ENCODE data around the gene EYS.
A peak's percentile ranks its signal among the peaks of the same experiment; 100 is the strongest.

EYS gene

DNA sequence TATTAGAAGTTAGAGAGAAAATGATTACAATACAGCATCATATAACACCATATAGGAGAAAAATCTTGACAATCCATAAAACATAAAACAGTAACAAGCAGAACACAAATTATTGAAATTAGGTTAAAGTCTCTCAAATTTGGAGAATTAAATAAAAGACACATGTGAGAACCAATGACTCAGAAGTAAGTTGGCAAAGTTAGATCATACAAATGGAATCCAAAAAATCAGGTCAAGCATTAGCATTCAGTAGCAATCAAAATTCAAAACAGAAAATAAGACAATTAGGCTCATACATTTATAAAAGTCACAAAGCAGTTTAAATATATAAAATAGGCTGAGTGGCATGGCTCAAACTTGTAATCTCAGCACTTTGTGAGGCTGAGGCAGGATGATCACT, 1295.8 kb downstream of the EYS start:
- Histone ChIP-seq H3K4me3 (ENCODE audit: low read length) (no peak overlapping the region), H3K9me3 (ENCODE audit: control insufficient read depth, low read length) (no peaks in the 10 kb centered on the region), H3K9ac (ENCODE audit: low read length) (no peak overlapping the region), H3K36me3 (ENCODE audit: control insufficient read depth, insufficient read depth, low read length, severe bottlenecking) (no peaks in the 10 kb centered on the region), H3K4me1 (ENCODE audit: control insufficient read depth, insufficient read depth, low read length) (peaks cover 26% of the 10 kb centered on the region), H3K27me3 (replicated peaks; ENCODE audit: control insufficient read depth, insufficient read depth, low read length) (no peaks in the 10 kb centered on the region)
- no peak for DNase-seq (ENCODE audit: low read depth)

GRCh38 chr6:64409948-64410347, 1297.1 kb downstream of the EYS start:
- H3K4me3 ChIP-seq (ENCODE audit: low read length) = no peak overlapping the region
- H3K36me3 ChIP-seq (ENCODE audit: control insufficient read depth, insufficient read depth, low read length, severe bottlenecking) = no peaks in the 10 kb centered on the region
- no peaks in the 10 kb centered on the region for H3K9me3 ChIP-seq (ENCODE audit: control insufficient read depth, low read length)
- H3K4me1 ChIP-seq (ENCODE audit: control insufficient read depth, insufficient read depth, low read length) = peaks cover 14% of the 10 kb centered on the region
- H3K27me3 ChIP-seq (replicated peaks; ENCODE audit: control insufficient read depth, insufficient read depth, low read length) = no peaks in the 10 kb centered on the region
- no peak overlapping the region for H3K9ac ChIP-seq (ENCODE audit: low read length)
- no peak for DNase-seq (ENCODE audit: low read depth)

GRCh38 chr6:64404396-64404795, 1302.6 kb downstream of the EYS start:
- Histone ChIP-seq H3K9ac (ENCODE audit: low read length) (no peak overlapping the region), H3K36me3 (ENCODE audit: control insufficient read depth, insufficient read depth, low read length, severe bottlenecking) (no peaks in the 10 kb centered on the region), H3K9me3 (ENCODE audit: control insufficient read depth, low read length) (no peaks in the 10 kb centered on the region), H3K27me3 (replicated peaks; ENCODE audit: control insufficient read depth, insufficient read depth, low read length) (no peaks in the 10 kb centered on the region), H3K4me1 (ENCODE audit: control insufficient read depth, insufficient read depth, low read length) (no peaks in the 10 kb centered on the region), H3K4me3 (ENCODE audit: low read length) (no peak overlapping the region)
- DNase-seq (ENCODE audit: low read depth) = no peak

DNA sequence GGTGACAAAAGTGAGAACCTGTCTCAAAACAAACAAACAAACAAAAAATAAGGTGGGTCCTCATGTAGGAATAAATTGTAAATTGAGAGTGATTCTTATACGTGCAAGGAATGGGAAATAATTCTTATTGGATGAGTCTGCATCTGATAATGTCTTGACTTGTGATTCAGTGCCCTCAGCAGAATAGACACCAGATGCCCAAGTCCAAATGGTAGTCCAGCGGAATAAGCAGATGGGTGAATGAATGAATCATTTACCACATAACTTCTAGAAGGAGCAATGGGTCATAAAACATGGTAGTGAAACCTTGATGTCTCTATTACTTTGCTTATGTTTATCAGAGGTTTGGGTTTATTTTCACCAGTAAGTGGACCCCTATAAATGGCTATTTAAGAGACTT, 1323.7 kb downstream of the EYS start:
- Histone ChIP-seq H3K27me3 (replicated peaks; ENCODE audit: control insufficient read depth, insufficient read depth, low read length) (no peaks in the 10 kb centered on the region), H3K9ac (ENCODE audit: low read length) (no peak overlapping the region), H3K9me3 (ENCODE audit: control insufficient read depth, low read length) (no peaks in the 10 kb centered on the region), H3K4me3 (ENCODE audit: low read length) (no peak overlapping the region), H3K4me1 (ENCODE audit: control insufficient read depth, insufficient read depth, low read length) (no peaks in the 10 kb centered on the region), H3K36me3 (ENCODE audit: control insufficient read depth, insufficient read depth, low read length, severe bottlenecking) (no peaks in the 10 kb centered on the region)
- DNase-seq (ENCODE audit: low read depth) = no peak

DNA sequence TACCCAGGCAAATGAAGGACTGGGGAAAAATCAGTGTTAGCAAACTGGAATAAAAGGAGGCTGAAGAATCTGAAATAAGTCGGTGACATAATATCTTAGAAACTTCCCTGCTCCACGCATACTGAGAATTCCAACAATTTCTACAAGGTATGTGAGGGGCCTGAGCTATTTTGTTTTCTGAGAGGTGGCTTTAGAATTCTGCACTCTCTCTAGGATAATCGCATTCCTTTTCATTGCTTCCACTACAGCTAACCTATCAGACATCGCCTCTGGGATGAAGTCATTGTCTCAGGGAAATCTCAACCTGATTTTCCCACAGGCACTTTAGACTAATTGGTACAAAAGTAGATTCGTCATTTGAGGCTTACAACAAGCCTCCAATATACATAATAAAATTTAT, 1330.6 kb downstream of the EYS start:
- H3K36me3 ChIP-seq (ENCODE audit: control insufficient read depth, insufficient read depth, low read length, severe bottlenecking) = no peaks in the 10 kb centered on the region
- no peaks in the 10 kb centered on the region for H3K27me3 ChIP-seq (replicated peaks; ENCODE audit: control insufficient read depth, insufficient read depth, low read length)
- H3K4me1 ChIP-seq (ENCODE audit: control insufficient read depth, insufficient read depth, low read length) = no peaks in the 10 kb centered on the region
- peaks cover 9% of the 10 kb centered on the region for H3K9me3 ChIP-seq (ENCODE audit: control insufficient read depth, low read length)
- no peak overlapping the region for H3K4me3 ChIP-seq (ENCODE audit: low read length)
- no peak for DNase-seq (ENCODE audit: low read depth)
- H3K9ac ChIP-seq (ENCODE audit: low read length) = no peak overlapping the region

DNA sequence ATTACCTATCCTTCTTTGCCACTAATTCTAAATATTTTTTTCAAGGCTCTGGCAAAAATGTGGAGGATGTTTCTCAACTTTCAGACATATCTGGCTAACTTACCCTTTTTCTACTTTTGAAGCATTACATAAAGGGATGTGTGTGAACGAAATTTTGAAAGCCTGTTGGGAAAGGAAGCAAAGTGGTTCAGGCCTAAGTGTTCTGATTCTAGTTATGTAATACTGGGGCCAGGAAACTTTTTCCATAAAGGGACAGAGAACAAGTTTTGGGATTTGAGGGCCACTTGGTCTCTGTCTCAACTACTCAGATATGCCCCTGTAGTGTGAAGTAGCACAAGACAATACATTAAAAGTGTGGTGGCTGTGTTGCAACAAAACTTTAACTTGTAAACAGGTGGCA, 1349.6 kb downstream of the EYS start:
- H3K36me3 ChIP-seq (ENCODE audit: control insufficient read depth, insufficient read depth, low read length, severe bottlenecking) = no peaks in the 10 kb centered on the region
- peaks cover 13% of the 10 kb centered on the region for H3K4me1 ChIP-seq (ENCODE audit: control insufficient read depth, insufficient read depth, low read length)
- H3K9me3 ChIP-seq (ENCODE audit: control insufficient read depth, low read length) = no peaks in the 10 kb centered on the region
- H3K9ac ChIP-seq (ENCODE audit: low read length) = no peak overlapping the region
- H3K4me3 ChIP-seq (ENCODE audit: low read length) = no peak overlapping the region
- no peaks in the 10 kb centered on the region for H3K27me3 ChIP-seq (replicated peaks; ENCODE audit: control insufficient read depth, insufficient read depth, low read length)
- DNase-seq (ENCODE audit: low read depth) = no peak

GRCh38 chr6:64347411-64347810, 1359.6 kb downstream of the EYS start:
- Histone ChIP-seq H3K9ac (ENCODE audit: low read length) (no peak overlapping the region), H3K36me3 (ENCODE audit: control insufficient read depth, insufficient read depth, low read length, severe bottlenecking) (no peaks in the 10 kb centered on the region), H3K9me3 (ENCODE audit: control insufficient read depth, low read length) (no peaks in the 10 kb centered on the region), H3K27me3 (replicated peaks; ENCODE audit: control insufficient read depth, insufficient read depth, low read length) (no peaks in the 10 kb centered on the region), H3K4me1 (ENCODE audit: control insufficient read depth, insufficient read depth, low read length) (no peaks in the 10 kb centered on the region), H3K4me3 (ENCODE audit: low read length) (no peak overlapping the region)
- no peak for DNase-seq (ENCODE audit: low read depth)

DNA sequence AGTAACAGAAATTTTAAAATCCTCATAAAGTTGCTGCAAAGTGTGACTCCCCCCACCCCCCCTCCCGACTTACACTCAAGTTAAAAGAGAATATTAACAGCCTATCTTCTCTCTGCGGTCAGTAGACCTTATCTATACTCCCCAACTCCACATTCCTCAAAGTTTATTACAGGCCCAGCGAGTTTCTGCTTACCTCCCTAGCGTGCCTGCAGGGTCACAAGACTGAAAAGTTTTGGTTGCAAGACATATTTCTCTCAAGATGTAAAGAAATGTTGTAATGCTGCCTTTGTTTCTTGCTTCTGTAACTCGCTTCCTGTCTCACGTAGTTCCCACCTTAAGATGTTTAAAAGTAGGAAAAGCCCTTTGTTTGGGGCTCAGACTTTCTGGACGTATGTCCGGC, 1371.8 kb downstream of the EYS start:
- no peaks in the 10 kb centered on the region for H3K27me3 ChIP-seq (replicated peaks; ENCODE audit: control insufficient read depth, insufficient read depth, low read length)
- peaks cover 4% of the 10 kb centered on the region for H3K9me3 ChIP-seq (ENCODE audit: control insufficient read depth, low read length)
- no peak for DNase-seq (ENCODE audit: low read depth)

GRCh38 chr6:64334636-64335035, 1372.4 kb downstream of the EYS start:
- Histone ChIP-seq H3K4me3 (ENCODE audit: low read length) (no peak overlapping the region), H3K9ac (ENCODE audit: low read length) (no peak overlapping the region), H3K36me3 (ENCODE audit: control insufficient read depth, insufficient read depth, low read length, severe bottlenecking) (no peaks in the 10 kb centered on the region), H3K9me3 (ENCODE audit: control insufficient read depth, low read length) (peaks cover 4% of the 10 kb centered on the region), H3K27me3 (replicated peaks; ENCODE audit: control insufficient read depth, insufficient read depth, low read length) (no peaks in the 10 kb centered on the region), H3K4me1 (ENCODE audit: control insufficient read depth, insufficient read depth, low read length) (no peaks in the 10 kb centered on the region)
- DNase-seq (ENCODE audit: low read depth) = no peak

More for the DNA sequence above, 1371.8 kb downstream of the EYS start:
- no peaks in the 10 kb centered on the region for H3K36me3 ChIP-seq (ENCODE audit: control insufficient read depth, insufficient read depth, low read length, severe bottlenecking)
- H3K4me1 ChIP-seq (ENCODE audit: control insufficient read depth, insufficient read depth, low read length) = no peaks in the 10 kb centered on the region
- H3K9ac ChIP-seq (ENCODE audit: low read length) = no peak overlapping the region
- H3K4me3 ChIP-seq (ENCODE audit: low read length) = no peak overlapping the region

GRCh38 chr6:64330694-64331307, 1376.2 kb downstream of the EYS start:
- Histone ChIP-seq H3K9ac (ENCODE audit: low read length) (no peak overlapping the region), H3K4me3 (ENCODE audit: low read length) (no peak overlapping the region), H3K27me3 (replicated peaks; ENCODE audit: control insufficient read depth, insufficient read depth, low read length) (no peaks in the 10 kb centered on the region), H3K36me3 (ENCODE audit: control insufficient read depth, insufficient read depth, low read length, severe bottlenecking) (no peaks in the 10 kb centered on the region), H3K4me1 (ENCODE audit: control insufficient read depth, insufficient read depth, low read length) (no peaks in the 10 kb centered on the region), H3K9me3 (ENCODE audit: control insufficient read depth, low read length) (no peaks in the 10 kb centered on the region)
- DNase-seq (ENCODE audit: low read depth) = peak; percentile 75

DNA sequence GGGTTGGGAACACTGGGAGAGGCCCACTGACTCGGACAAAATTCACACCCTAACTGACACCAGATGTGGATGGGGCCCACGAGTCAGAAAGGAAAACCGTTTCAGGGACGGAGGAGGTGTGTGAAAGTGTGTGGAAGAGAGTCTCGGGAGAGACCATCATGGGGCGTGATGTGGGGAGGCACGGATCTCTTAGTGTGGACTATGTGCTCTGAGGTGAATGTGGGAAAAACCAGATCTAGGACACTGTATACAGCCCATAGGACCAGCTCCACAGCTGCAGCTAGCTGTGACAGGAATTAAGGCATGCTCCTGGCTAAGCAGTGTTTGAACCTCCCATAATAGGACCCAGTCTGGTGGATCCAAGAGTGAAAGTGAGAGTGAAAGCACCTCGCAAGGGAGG, 1380.1 kb downstream of the EYS start:
- Histone ChIP-seq H3K9ac (ENCODE audit: low read length) (no peak overlapping the region), H3K9me3 (ENCODE audit: control insufficient read depth, low read length) (no peaks in the 10 kb centered on the region), H3K27me3 (replicated peaks; ENCODE audit: control insufficient read depth, insufficient read depth, low read length) (peaks cover 3% of the 10 kb centered on the region), H3K4me3 (ENCODE audit: low read length) (no peak overlapping the region), H3K36me3 (ENCODE audit: control insufficient read depth, insufficient read depth, low read length, severe bottlenecking) (no peaks in the 10 kb centered on the region), H3K4me1 (ENCODE audit: control insufficient read depth, insufficient read depth, low read length) (no peaks in the 10 kb centered on the region)
- no peak for DNase-seq (ENCODE audit: low read depth)

DNA sequence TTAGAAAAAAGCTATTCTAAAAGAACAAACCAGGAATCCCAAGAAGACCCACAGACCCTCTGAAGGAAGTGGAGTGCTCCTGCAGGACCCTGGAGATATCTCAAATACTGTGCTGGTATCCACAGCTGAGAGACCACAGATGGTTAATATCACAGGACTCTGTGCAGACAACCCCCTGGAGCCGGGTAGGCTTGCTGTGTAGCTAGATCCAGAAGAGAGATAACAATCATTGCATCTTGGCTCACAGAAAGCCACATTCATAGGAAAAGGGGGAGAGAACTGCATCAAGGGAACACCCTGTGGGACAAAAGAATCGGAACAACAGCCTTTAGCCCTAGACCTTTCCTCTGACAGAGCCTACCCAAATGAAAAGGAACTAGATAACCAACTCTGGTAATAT, 1381.9 kb downstream of the EYS start:
- Histone ChIP-seq H3K9ac (ENCODE audit: low read length) (no peak overlapping the region), H3K36me3 (ENCODE audit: control insufficient read depth, insufficient read depth, low read length, severe bottlenecking) (no peaks in the 10 kb centered on the region), H3K4me1 (ENCODE audit: control insufficient read depth, insufficient read depth, low read length) (no peaks in the 10 kb centered on the region), H3K4me3 (ENCODE audit: low read length) (no peak overlapping the region), H3K27me3 (replicated peaks; ENCODE audit: control insufficient read depth, insufficient read depth, low read length) (peaks cover 3% of the 10 kb centered on the region), H3K9me3 (ENCODE audit: control insufficient read depth, low read length) (peaks cover 1% of the 10 kb centered on the region)
- no peak for DNase-seq (ENCODE audit: low read depth)
